Measurements from ENCODE around the gene SCN2B. TPM values are rescaled to one million over a fixed set of nuclear protein-coding genes. Genes with fewer than 3 reads are reported as not detected.

Gene SCN2B
- total and polyA plus RNA-seq, 10 of the 15 experiments (the other 5 are each of a cell fraction or from before 2014, with no cell fraction given) = 0.01 TPM; not detected in 9

GRCh38 chr11:118198370-118198769 lies 21.9 kb upstream of the SCN2B start:
- FAIRE-seq = peak; percentile 41
- no peak overlapping the region for H3K4me3 ChIP-seq
- RAD21 ChIA-PET (ENCODE audit: unreplicated experiment) = interaction anchor here (0.6 to 3.7 kb wide), 53 partner anchors 10 to 518 kb away, joined by 3 to 71 read pairs (median 4); partner anchors contain the start of genes JAML, MPZL2, MPZL3 and UBE4A
- SMC1A ChIA-PET (ENCODE audit: uncharacterized antibody, unreplicated experiment) = interaction anchor here (0.6 to 2.8 kb wide), 56 partner anchors 9 to 372 kb away, joined by 3 to 77 read pairs (median 4); partner anchors contain the start of genes JAML, MPZL2, MPZL3 and UBE4A
- H3K27me3 ChIP-seq (replicated peaks in 1 of 2; ENCODE audit: control insufficient read depth in 2 of 2, insufficient read depth in 2 of 2, low read length in 1 of 2) = no peaks in the 10 kb centered on the region; a peak in 1 of 4 replicates
- no peaks in the 10 kb centered on the region for H4K20me1 ChIP-seq (ENCODE audit: control insufficient read depth, insufficient read depth)
- H3K27ac ChIP-seq (ENCODE audit: control insufficient read depth, insufficient read depth) = no peak overlapping the region
- no peaks in the 10 kb centered on the region for H3K79me2 ChIP-seq (ENCODE audit: control insufficient read depth, insufficient read depth, low read length)
- no peaks in the 10 kb centered on the region; a peak in 1 of 4 replicates for H3K36me3 ChIP-seq (ENCODE audit: control insufficient read depth in 2 of 2, insufficient read depth in 2 of 2, low read length in 1 of 2)
- H3K9ac ChIP-seq (ENCODE audit: control insufficient read depth, insufficient read depth, low read length) = no peak overlapping the region
- CTCF ChIA-PET = interaction anchor here (0.6 to 3.3 kb wide), 81 partner anchors 8 to 1203 kb away, joined by 3 to 62 read pairs (median 5); partner anchors contain the start of genes JAML, MPZL2, MPZL3 and UBE4A
- ATAC-seq = peak; percentile 94
- H3K4me1 ChIP-seq (ENCODE audit: control insufficient read depth, insufficient read depth, low read length) = no peaks in the 10 kb centered on the region
- 0% methylated on average over 9 of the region's 9 CpGs for WGBS (ENCODE audit: insufficient coverage, insufficient replicate concordance, low lambda C conversion rate, missing lambda C conversion rate)
- in situ Hi-C loops (cut with MboI) (loop anchor here (5.0 kb wide), 3 partner anchors 94 to 284 kb away; no protein-coding TSS in a partner anchor), intact Hi-C loops (cut with micrococcal nuclease; ENCODE audit: unreplicated experiment) (loop anchor here (1.0 to 5.0 kb wide), 5 partner anchors 46 to 289 kb away; no protein-coding TSS in a partner anchor)
- BruUV-seq (replicated peaks) = no TSS peak
- DNase-seq (ENCODE audit: low read depth, low spot score) = no peak
- H3K9me3 ChIP-seq (replicated peaks; ENCODE audit: control insufficient read depth, insufficient read depth, low read length) = no peaks in the 10 kb centered on the region; the same call in 2 of the 3 replicates
- POLR2A ChIA-PET = interaction anchor here (0.5 to 1.2 kb wide), 9 partner anchors 15 to 161 kb away, joined by 3 to 8 read pairs (median 4); partner anchors contain the start of gene UBE4A
- no peak overlapping the region for H3K4me2 ChIP-seq (ENCODE audit: control insufficient read depth, insufficient read depth)
- H2AFZ ChIP-seq (ENCODE audit: control insufficient read depth, low read depth, low read length) = peak overlapping the region; percentile 15
- TF ChIP-seq LARP7 (IDR thresholded peaks at IDR 0.05) (no peak), YY1 (IDR thresholded peaks at IDR 0.05; ENCODE audit: low read depth, low read length) (peak; percentile 60), SMARCA5 (IDR thresholded peaks at IDR 0.05) (peak; percentile 61; the same call in 1 of the 2 replicates), SMC3 (IDR thresholded peaks at IDR 0.05; ENCODE audit: borderline replicate concordance, low read length) (peak; percentile 99), ZNF687 (IDR thresholded peaks at IDR 0.05) (no peak), SP1 (IDR thresholded peaks at IDR 0.05; ENCODE audit: low read depth, low read length) (peak; percentile 12), HDGF (IDR thresholded peaks at IDR 0.05) (peak; percentile 36; the same call in 1 of the 2 replicates), EED (IDR thresholded peaks at IDR 0.05; ENCODE audit: low read depth) (0 out of 2 replicates have a peak, but pooled peaks have one; percentile 20), ZNF384 (IDR thresholded peaks at IDR 0.05; ENCODE audit: borderline replicate concordance, low read depth, low read length) (peak; percentile 69), IKZF1 (conservative IDR thresholded peaks at IDR 0.05) (no peak; the same call in 1 of the 2 replicates), KLF5 (IDR thresholded peaks at IDR 0.05; ENCODE audit: partially characterized antibody) (no peak), EP300 (IDR thresholded peaks at IDR 0.05; ENCODE audit: borderline replicate concordance in 1 of 2, control insufficient read depth in 1 of 2, low read depth in 2 of 2, low read length in 2 of 2) (0 out of 4 replicates have a peak, but pooled peaks of 1 of the 2 experiments have one; percentile 14), IRF4 (IDR thresholded peaks at IDR 0.05; ENCODE audit: low read depth, low read length) (peak; percentile 89), RAD21 (IDR thresholded peaks at IDR 0.05; ENCODE audit: insufficient read depth, low read depth, low read length) (peak; percentile 97), NR2F1 (conservative IDR thresholded peaks at IDR 0.05) (0 out of 2 replicates have a peak, but pooled peaks have one; percentile 15), ZNF24 (IDR thresholded peaks at IDR 0.05) (peak; percentile 63), NR2C1 (IDR thresholded peaks at IDR 0.05) (no peak)
- TF ChIP-seq, protein P1, sequence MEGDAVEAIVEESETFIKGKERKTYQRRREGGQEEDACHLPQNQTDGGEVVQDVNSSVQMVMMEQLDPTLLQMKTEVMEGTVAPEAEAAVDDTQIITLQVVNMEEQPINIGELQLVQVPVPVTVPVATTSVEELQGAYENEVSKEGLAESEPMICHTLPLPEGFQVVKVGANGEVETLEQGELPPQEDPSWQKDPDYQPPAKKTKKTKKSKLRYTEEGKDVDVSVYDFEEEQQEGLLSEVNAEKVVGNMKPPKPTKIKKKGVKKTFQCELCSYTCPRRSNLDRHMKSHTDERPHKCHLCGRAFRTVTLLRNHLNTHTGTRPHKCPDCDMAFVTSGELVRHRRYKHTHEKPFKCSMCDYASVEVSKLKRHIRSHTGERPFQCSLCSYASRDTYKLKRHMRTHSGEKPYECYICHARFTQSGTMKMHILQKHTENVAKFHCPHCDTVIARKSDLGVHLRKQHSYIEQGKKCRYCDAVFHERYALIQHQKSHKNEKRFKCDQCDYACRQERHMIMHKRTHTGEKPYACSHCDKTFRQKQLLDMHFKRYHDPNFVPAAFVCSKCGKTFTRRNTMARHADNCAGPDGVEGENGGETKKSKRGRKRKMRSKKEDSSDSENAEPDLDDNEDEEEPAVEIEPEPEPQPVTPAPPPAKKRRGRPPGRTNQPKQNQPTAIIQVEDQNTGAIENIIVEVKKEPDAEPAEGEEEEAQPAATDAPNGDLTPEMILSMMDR (IDR thresholded peaks at IDR 0.05 in 2 of 3, conservative IDR thresholded peaks at IDR 0.05 in 1 of 3; ENCODE audit: control insufficient read depth in 2 of 3, extremely low read depth in 1 of 3, insufficient read depth in 1 of 3, low read depth in 3 of 3, low read length in 3 of 3) = peak; percentile 93 to 96 (median 94)
